Endothelial cell of umbilical vein (primary cell): ENCODE results near the gene RP9. TPM values are rescaled to one million over a fixed set of nuclear protein-coding genes. Genes with fewer than 3 reads are reported as not detected.

Experiments used
- BruUV-seq: library from RNA; stranded (reverse); fragments of 400-500 nt; replicated peaks from 2 replicates; lab custom pipeline; 2021; lab: Mats Ljungman, UMichigan
- CTCF ChIA-PET: fragments of 300-600, 350-600 bp; sonication (Branson Sonifier 250); formaldehyde crosslinking; loops from one replicate; lab custom pipeline; 2021; ENCODE audit warnings: antibody characterized with exemption, inconsistent platforms; lab: Charles Lee
- POLR2A ChIA-PET: fragments of 300-600, 350-600 bp; sonication (Branson Sonifier 250); formaldehyde crosslinking; loops from one replicate; lab custom pipeline; 2021; ENCODE audit warnings: antibody characterized with exemption, inconsistent platforms; lab: Charles Lee
- DNase-seq: peaks from one replicate; pipeline ENCODE4 v3.0.0-alpha.2; 2011; ENCODE audit warnings: low read depth, low spot score
- FAIRE-seq: peaks from 2 replicates; lab custom pipeline; 2011; peaks lifted over from hg19 to GRCh38; lab: Jason Lieb, UNC
- H2AFZ ChIP-seq: 2 replicates; pipeline ENCODE4 v1.6.0; 2012; ENCODE audit warnings: low read depth, low read length, control low read depth, inconsistent platforms
- H3K27ac ChIP-seq: 2 replicates; pipeline ENCODE4 v1.5.1; 2011; ENCODE audit warnings: low read depth, mild to moderate bottlenecking, control low read depth, low read length, moderate library complexity; ENCODE audit not compliant: insufficient read depth
- H3K27me3 ChIP-seq, 2 experiments: 2 replicates each; pipeline versions ENCODE4 v1.6.0 to v1.6.1; 2011; ENCODE audit warnings: low read length in 2 of 2, mixed read lengths in 1 of 2; ENCODE audit not compliant: control insufficient read depth in 2 of 2, insufficient read depth in 2 of 2
- H3K36me3 ChIP-seq, 2 experiments: 2 replicates in 1 of 2; 3 replicates in 1 of 2; pipeline ENCODE4 v1.5.1; 2011; ENCODE audit warnings: low read length in 2 of 2, mild to moderate bottlenecking in 1 of 2, moderate library complexity in 1 of 2; ENCODE audit not compliant: control insufficient read depth in 2 of 2, insufficient read depth in 2 of 2; ENCODE audit errors: extremely low read depth in 1 of 2
- H3K4me1 ChIP-seq: 3 replicates; pipeline ENCODE4 v1.5.1; 2011; ENCODE audit warnings: mild to moderate bottlenecking, low read length; ENCODE audit not compliant: control insufficient read depth, insufficient read depth; ENCODE audit errors: extremely low read depth
- H3K4me2 ChIP-seq: 2 replicates; pipeline ENCODE4 v1.6.1; 2011; ENCODE audit warnings: low read length, control low read depth, mixed read lengths; ENCODE audit not compliant: insufficient read depth
- H3K4me3 ChIP-seq, 3 experiments: fragments of 200-600 bp in 1 of 3; sonication (generic), shearing (Covaris generic) in 1 of 3; replicated peaks in 1 of 3; 2 replicates each; pipeline ENCODE4 v1.5.1; 2011 to 2016; ENCODE audit warnings: control low read depth in 3 of 3, low read length in 3 of 3, mild to moderate bottlenecking in 2 of 3, inconsistent platforms in 1 of 3, low read depth in 1 of 3, moderate library complexity in 1 of 3; ENCODE audit not compliant: insufficient read depth in 1 of 3
- H3K79me2 ChIP-seq: 2 replicates; pipeline ENCODE4 v1.6.0; 2012; ENCODE audit warnings: low read length, inconsistent platforms; ENCODE audit not compliant: control insufficient read depth, insufficient read depth
- H3K9ac ChIP-seq: replicated peaks from 2 replicates; pipeline ENCODE3; 2011; ENCODE audit warnings: low read length, control low read depth; ENCODE audit not compliant: insufficient read depth; ENCODE audit errors: extremely low read depth
- H3K9me1 ChIP-seq: replicated peaks from 3 replicates; pipeline ENCODE4 v1.6.0; 2011; ENCODE audit warnings: mild to moderate bottlenecking, low read length; ENCODE audit not compliant: control insufficient read depth, insufficient read depth; ENCODE audit errors: extremely low read depth
- H3K9me3 ChIP-seq: replicated peaks from 2 replicates; pipeline ENCODE4 v1.5.1; 2012; ENCODE audit warnings: low read length, inconsistent platforms; ENCODE audit not compliant: control insufficient read depth, insufficient read depth
- H4K20me1 ChIP-seq: replicated peaks from 2 replicates; pipeline ENCODE3; 2011; ENCODE audit warnings: mild to moderate bottlenecking, low read length; ENCODE audit not compliant: control insufficient read depth, insufficient read depth; ENCODE audit errors: extremely low read depth
- EZH2 ChIP-seq: IDR thresholded peaks from 2 replicates; pipeline ENCODE4 v1.6.1; 2012; ENCODE audit warnings: borderline replicate concordance, low read depth, mild to moderate bottlenecking, moderate library complexity, low read length, inconsistent platforms; ENCODE audit not compliant: severe bottlenecking
- FOS ChIP-seq: IDR thresholded peaks from 2 replicates; pipeline ENCODE4 v1.6.1; 2011; ENCODE audit warnings: mild to moderate bottlenecking, low read length, moderate library complexity, borderline replicate concordance; ENCODE audit not compliant: insufficient read depth
- GATA2 ChIP-seq: IDR thresholded peaks from 2 replicates; pipeline ENCODE4 v1.7.0; 2011; ENCODE audit warnings: low read depth, mild to moderate bottlenecking, moderate library complexity, mixed read lengths, low read length; ENCODE audit not compliant: insufficient read length, insufficient read depth
- JUN ChIP-seq: IDR thresholded peaks from 2 replicates; pipeline ENCODE4 v1.6.1; 2011; ENCODE audit warnings: borderline replicate concordance, low read depth; ENCODE audit not compliant: insufficient read length, insufficient read depth
- MYC ChIP-seq: IDR thresholded peaks from one replicate; pipeline ENCODE4 v1.6.1; 2011; ENCODE audit warnings: mild to moderate bottlenecking, low read depth, low read length
- POLR2A ChIP-seq: IDR thresholded peaks from 2 replicates; pipeline ENCODE4 v1.6.1; 2012; ENCODE audit warnings: low read depth, mild to moderate bottlenecking, control low read depth, low read length
- POLR2AphosphoS5 ChIP-seq: IDR thresholded peaks from 2 replicates; pipeline ENCODE4 v1.6.1; 2012; ENCODE audit warnings: low read depth, mild to moderate bottlenecking, control low read depth, low read length, moderate library complexity; ENCODE audit not compliant: insufficient read depth
- dilution Hi-C: fragments of 300-500 bp; cut with MboI; formaldehyde crosslinking; loops from one replicate; pipeline ENCODE4 v1.15.0; 2019; ENCODE audit warnings: low sequenced_read_pairs; ENCODE audit not compliant: extremely low pct_ligation_motif_present
- intact Hi-C: fragments of 100-400 bp; cut with micrococcal nuclease; formaldehyde crosslinking; loops from one replicate; pipeline ENCODE4 v1.10.0; 2022
- polyA plus RNA-seq, 4 experiments: library from polyadenylated mRNA; depleted of rRNA in 3 of 4; stranded (reverse) in 3 of 4; unstranded in 1 of 4; fragments of >200 nt; gene quantifications; 2 replicates each; pipeline versions ENCODE4 v1.2.1 to v1.2.3, GENCODE V29; 2011 to 2012; ENCODE audit warnings: missing spikeins in 1 of 4
- total RNA-seq: library from RNA; stranded (reverse); gene quantifications from 2 replicates; pipeline ENCODE4 v1.2.3, GENCODE V29; 2021
- TF ChIP-seq, protein P1 (sequence below): IDR thresholded peaks from 2 replicates; pipeline ENCODE4 v1.6.1; 2011; ENCODE audit not compliant: insufficient read depth, insufficient read length
- TF ChIP-seq, protein P2 (sequence below), 2 donors: IDR thresholded peaks; 1 replicate in 1 of 2; 2 replicates in 1 of 2; pipeline ENCODE4 v1.5.1; 2011; ENCODE audit warnings: low read length in 2 of 2, mild to moderate bottlenecking in 2 of 2, moderate library complexity in 2 of 2, control low read depth in 1 of 2, inconsistent platforms in 1 of 2, low read depth in 1 of 2; ENCODE audit not compliant: insufficient read depth in 1 of 2; ENCODE audit errors: extremely low read depth in 1 of 2

Gene RP9
- total and polyA plus RNA-seq, 2 donors (not counting 3 experiments of a cell fraction or from before 2014, with no cell fraction given), result 16.0 to 18.5 TPM

DNA sequence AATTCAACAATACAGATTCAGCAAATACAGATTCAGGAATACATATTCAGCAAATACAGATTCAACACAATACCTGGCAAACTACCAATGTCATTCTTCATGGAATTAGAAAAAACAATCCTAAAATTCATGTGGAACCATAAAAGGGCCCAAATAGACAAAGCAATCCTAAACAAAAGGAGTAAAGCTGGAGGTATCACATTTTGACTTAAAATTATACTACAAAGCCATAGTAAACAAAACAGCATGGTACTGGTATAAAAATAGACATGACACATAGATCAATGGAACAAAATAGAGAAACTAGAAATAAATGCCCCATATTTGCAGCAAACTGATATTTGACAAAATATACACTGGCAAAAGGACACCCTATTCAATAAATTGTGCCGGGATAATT is 43.2 kb downstream of the RP9 start:
- Histone ChIP-seq H3K9me1 (no peaks in the 10 kb centered on the region), H3K27me3 (no peaks in the 10 kb centered on the region), H4K20me1 (no peaks in the 10 kb centered on the region), H2AFZ (no peak overlapping the region), H3K4me2 (no peak overlapping the region), H3K27ac (no peak overlapping the region), H3K4me3 (no peak overlapping the region), H3K9ac (no peak overlapping the region), H3K79me2 (peaks cover 14% of the 10 kb centered on the region), H3K9me3 (no peaks in the 10 kb centered on the region), H3K4me1 (peaks cover 12% of the 10 kb centered on the region), H3K36me3 (no peaks in the 10 kb centered on the region)
- FAIRE-seq (no peak), DNase-seq (no peak)
- CTCF ChIA-PET, result no interaction called here
- dilution Hi-C loops (no loop called here), intact Hi-C loops (no loop called here)
- TF ChIP-seq MYC, result no peak
- no peak for TF ChIP-seq POLR2AphosphoS5
- no peak for TF ChIP-seq JUN
- TF ChIP-seq GATA2, result no peak
- TF ChIP-seq, protein P1, sequence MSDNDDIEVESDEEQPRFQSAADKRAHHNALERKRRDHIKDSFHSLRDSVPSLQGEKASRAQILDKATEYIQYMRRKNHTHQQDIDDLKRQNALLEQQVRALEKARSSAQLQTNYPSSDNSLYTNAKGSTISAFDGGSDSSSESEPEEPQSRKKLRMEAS, result no peak
- no peak for TF ChIP-seq EZH2
- TF ChIP-seq, protein P2, sequence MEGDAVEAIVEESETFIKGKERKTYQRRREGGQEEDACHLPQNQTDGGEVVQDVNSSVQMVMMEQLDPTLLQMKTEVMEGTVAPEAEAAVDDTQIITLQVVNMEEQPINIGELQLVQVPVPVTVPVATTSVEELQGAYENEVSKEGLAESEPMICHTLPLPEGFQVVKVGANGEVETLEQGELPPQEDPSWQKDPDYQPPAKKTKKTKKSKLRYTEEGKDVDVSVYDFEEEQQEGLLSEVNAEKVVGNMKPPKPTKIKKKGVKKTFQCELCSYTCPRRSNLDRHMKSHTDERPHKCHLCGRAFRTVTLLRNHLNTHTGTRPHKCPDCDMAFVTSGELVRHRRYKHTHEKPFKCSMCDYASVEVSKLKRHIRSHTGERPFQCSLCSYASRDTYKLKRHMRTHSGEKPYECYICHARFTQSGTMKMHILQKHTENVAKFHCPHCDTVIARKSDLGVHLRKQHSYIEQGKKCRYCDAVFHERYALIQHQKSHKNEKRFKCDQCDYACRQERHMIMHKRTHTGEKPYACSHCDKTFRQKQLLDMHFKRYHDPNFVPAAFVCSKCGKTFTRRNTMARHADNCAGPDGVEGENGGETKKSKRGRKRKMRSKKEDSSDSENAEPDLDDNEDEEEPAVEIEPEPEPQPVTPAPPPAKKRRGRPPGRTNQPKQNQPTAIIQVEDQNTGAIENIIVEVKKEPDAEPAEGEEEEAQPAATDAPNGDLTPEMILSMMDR (IDR thresholded peaks at IDR 0.05; ENCODE audit: extremely low read depth in 1 of 2, insufficient read depth in 1 of 2, low read depth in 1 of 2, low read length in 2 of 2), result no peak
- TF ChIP-seq FOS, result no peak
- TF ChIP-seq POLR2A, result no peak
- POLR2A ChIA-PET, result no interaction called here
- no TSS peak for BruUV-seq
